ENCODE results near the gene ENTPD8. TPM values are rescaled to one million over a fixed set of nuclear protein-coding genes. Genes with fewer than 3 reads are reported as not detected.
"Not testable (repeated sequence)": the region's sequence is repeated elsewhere in the genome, so short reads cannot be mapped to it uniquely, and the experiment has no call there.

ENTPD8 gene
- total RNA-seq, 4 donors from 2014 or later: not detected

DNA sequence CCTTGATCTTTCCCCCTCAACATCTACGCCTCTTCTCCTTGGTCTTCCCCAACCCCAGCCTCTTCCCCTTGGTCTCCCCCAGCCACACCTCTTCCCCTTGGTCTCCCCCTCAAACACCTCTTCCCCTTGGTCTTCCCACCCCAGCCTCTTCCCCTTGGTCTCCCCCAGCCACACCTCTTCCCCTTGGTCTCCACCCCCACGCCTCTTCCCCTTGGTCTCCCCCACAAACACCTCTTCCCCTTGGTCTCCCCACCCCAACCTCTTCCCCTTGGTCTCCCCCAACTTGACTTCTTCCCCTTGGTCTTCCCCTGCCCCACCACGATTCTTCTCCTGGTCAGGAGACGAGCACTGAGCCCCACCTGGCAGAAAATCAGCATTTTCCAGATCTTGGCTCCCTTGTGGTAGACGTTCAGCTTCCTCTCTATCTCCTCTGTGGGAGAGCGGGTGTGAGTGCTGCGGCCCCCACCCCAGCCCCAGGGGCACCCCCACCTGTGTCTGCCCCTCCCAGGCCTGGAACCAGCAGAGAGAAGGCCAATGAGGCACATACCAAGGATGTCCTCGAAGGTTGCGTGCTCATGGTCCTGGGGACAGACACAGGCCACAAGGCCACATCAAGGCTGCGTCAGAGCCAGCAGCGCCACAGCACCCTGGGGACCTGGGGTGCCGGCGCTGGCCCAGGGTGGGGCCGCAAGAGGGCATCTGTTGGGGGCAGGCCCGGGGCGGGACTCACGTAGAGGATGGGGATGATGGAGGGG is 11.0 kb upstream of the ENTPD8 start:
- H3K27ac ChIP-seq: no peak overlapping the region
- DNase-seq: no peak
- TF ChIP-seq, protein P1, sequence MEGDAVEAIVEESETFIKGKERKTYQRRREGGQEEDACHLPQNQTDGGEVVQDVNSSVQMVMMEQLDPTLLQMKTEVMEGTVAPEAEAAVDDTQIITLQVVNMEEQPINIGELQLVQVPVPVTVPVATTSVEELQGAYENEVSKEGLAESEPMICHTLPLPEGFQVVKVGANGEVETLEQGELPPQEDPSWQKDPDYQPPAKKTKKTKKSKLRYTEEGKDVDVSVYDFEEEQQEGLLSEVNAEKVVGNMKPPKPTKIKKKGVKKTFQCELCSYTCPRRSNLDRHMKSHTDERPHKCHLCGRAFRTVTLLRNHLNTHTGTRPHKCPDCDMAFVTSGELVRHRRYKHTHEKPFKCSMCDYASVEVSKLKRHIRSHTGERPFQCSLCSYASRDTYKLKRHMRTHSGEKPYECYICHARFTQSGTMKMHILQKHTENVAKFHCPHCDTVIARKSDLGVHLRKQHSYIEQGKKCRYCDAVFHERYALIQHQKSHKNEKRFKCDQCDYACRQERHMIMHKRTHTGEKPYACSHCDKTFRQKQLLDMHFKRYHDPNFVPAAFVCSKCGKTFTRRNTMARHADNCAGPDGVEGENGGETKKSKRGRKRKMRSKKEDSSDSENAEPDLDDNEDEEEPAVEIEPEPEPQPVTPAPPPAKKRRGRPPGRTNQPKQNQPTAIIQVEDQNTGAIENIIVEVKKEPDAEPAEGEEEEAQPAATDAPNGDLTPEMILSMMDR (IDR thresholded peaks at IDR 0.05): no peak
- TF ChIP-seq POLR2A (IDR thresholded peaks at IDR 0.05): no peak
- peaks cover 11 to 39% (median 18%) of the 10 kb centered on the region in 3 donors for H3K4me1 ChIP-seq
- intact Hi-C loops (cut with DNase I): no loop called here
- 83 to 94% methylated on average over 1 to 3 of the region's 17 CpGs for WGBS, 2 donors
- no peaks in the 10 kb centered on the region for H3K9me3 ChIP-seq
- peaks cover 0 to 43% (median 5%) of the 10 kb centered on the region in 3 donors for H3K36me3 ChIP-seq
- no peaks in the 10 kb centered on the region for H3K27me3 ChIP-seq
- no peak overlapping the region for H3K4me3 ChIP-seq

DNA sequence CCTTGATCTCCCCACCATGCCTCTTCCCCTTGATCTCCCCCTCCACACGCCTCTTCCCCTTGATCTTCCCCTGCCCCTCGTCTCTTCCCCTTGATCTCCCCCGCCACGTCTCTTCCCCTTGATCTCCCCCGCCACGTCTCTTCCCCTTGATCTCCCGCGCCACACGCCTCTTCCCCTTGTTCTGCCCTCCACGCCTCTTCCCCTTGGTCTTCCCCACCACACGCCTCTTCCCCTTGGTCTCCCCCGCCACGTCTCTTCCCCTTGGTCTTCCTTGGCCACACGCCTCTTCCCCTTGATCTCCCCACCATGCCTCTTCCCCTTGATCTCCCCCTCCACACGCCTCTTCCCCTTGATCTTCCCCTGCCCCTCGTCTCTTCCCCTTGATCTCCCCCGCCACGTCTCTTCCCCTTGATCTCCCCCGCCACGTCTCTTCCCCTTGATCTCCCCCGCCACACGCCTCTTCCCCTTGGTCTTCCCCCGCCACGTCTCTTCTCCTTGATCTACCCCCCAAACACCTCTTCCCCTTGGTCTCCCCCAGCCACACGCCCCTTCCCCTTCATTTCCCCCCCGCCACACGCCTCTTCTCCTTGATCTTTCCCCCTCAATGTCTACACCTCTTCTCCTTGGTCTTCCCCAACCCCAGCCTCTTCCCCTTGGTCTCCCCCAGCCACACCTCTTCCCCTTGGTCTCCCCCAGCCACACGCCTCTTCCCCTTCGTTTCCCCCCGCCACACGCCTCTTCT is 10.3 kb upstream of the ENTPD8 start:
- Histone ChIP-seq H3K36me3 (peaks cover 0 to 38% (median 5%) of the 10 kb centered on the region in 3 donors), H3K4me1 (peaks cover 11 to 32% (median 15%) of the 10 kb centered on the region in 3 donors)
- H3K27me3 ChIP-seq; DNase-seq; H3K9me3 ChIP-seq; H3K27ac ChIP-seq; intact Hi-C loops (cut with DNase I); H3K4me3 ChIP-seq: not testable (repeated sequence)
- 94% methylated on average over 3 of the region's 31 CpGs; no CpG with 5 or more reads in 1 of the 2 donors for WGBS, 2 donors

DNA sequence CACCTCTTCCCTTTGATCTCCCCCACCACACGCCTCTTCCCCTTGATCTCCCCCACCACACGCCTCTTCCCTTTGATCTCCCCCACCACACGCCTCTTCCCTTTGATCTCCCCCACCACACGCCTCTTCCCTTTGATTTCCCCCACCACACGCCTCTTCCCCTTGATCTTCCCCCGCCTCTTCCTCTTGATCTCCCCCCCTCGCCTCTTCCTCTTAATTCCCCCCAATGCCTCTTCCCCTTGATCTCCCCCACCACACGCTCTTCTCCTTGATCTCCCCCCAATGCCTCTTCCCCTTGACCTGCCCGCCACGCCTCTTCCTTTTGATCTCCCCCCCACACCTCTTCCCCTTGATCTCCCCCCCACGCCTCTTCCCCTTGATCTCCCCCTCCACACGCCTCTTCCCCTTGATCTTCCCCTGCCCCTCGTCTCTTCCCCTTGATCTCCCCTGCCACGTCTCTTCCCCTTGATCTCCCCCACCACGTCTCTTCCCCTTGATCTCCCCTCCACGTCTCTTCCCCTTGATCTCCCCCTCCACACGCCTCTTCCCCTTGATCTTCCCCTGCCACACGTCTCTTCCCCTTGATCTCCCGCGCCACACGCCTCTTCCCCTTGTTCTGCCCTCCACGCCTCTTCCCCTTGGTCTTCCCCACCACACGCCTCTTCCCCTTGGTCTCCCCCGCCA is 9.5 kb upstream of the ENTPD8 start:
- H3K27ac ChIP-seq; intact Hi-C loops (cut with DNase I); DNase-seq; H3K4me3 ChIP-seq; H3K9me3 ChIP-seq: not testable (repeated sequence)
- Histone ChIP-seq H3K36me3 (peaks cover 0 to 30% (median 5%) of the 10 kb centered on the region in 3 donors), H3K4me1 (peaks cover 11 to 34% (median 20%) of the 10 kb centered on the region in 3 donors), H3K27me3 (peaks cover 0 to 14% (median 0%) of the 10 kb centered on the region in 4 donors)
- 47 to 100% methylated on average over 2 to 3 of the region's 24 CpGs for WGBS, 2 donors

DNA sequence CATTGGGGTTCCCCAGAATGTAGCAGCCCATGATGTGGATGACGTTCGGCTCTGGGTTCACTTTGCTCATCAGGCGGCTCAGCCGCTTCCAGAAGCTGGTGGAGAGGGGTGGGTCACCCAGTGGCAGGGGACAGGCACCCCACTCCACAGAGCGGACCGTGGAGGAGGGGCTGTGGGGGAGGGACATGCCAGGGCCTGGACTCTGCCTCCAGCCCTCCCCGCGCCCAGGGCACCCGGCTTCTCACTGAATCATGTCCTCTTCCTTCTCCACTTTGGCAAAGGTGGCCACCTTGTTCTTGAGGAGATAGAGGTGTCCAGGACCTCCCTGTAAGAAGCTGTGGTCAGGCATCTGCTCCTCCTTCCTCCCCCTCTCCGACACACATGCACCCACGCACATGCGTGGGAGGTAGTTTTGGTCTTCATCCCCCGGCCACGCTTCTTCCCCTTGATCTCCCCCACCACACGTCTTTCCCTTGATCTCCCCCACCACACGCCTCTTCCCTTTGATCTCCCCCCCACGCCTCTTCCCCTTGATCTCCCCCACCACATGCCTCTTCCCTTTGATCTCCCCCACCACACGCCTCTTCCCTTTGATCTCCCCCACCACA is 8.9 kb upstream of the ENTPD8 start:
- 65 to 70% methylated on average over 13 to 16 of the region's 18 CpGs for WGBS, 2 donors
- Histone ChIP-seq H3K27ac (no peak overlapping the region), H3K4me3 (no peak overlapping the region), H3K4me1 (peaks cover 10 to 34% (median 23%) of the 10 kb centered on the region in 3 donors), H3K36me3 (peaks cover 0 to 30% (median 5%) of the 10 kb centered on the region in 3 donors), H3K9me3 (no peaks in the 10 kb centered on the region), H3K27me3 (peaks cover 0 to 20% (median 0%) of the 10 kb centered on the region in 4 donors)
- intact Hi-C loops (cut with DNase I): no loop called here
- DNase-seq: no peak
- TF ChIP-seq POLR2A (IDR thresholded peaks at IDR 0.05): no peak
- TF ChIP-seq, protein P1 (IDR thresholded peaks at IDR 0.05): no peak

DNA sequence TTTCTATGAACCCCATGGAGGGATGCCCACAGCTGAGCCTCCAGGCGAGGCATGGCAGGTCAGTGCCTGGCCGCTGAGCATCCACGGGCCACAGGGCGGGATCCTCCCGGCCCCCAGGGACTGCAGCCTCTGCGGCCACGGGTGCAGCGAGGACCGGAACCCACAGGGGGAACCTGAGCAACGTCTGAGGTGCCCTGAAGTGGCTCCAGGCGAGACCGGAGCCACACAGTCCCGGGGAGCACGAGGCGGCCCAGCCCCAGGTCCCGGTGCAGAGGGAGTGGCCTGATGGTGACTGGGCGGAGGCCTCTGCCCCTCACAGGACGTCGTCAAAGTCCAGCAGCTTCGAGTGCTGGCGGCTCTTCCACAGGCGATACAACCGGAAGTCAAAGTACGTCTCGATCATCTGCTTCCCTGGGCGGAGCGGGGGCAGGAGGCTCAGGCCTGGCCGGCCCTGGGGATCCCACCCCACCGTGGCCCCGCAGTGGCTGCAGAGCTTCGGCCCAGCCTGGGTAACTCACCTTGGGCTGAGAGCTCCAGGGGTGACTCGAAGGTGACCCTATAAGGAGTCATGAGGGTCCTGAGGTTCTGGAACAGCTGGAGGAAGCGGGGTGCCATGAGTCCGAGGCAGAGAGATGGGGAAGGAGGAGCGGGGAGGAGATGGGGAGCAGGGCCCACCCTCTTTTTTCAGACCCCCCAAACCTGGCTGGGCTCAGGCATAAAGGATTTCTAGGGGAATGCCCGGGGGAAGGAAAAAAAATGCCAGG is 8.1 kb upstream of the ENTPD8 start:
- Histone ChIP-seq H3K9me3 (no peaks in the 10 kb centered on the region), H3K4me3 (no peak overlapping the region), H3K27me3 (peaks cover 0 to 25% (median 2%) of the 10 kb centered on the region in 4 donors), H3K4me1 (peaks cover 3 to 29% (median 17%) of the 10 kb centered on the region in 3 donors), H3K36me3 (peaks cover 0 to 30% (median 5%) of the 10 kb centered on the region in 3 donors), H3K27ac (no peak overlapping the region)
- WGBS, 2 donors: 84 to 89% methylated on average over 7 to 13 of the region's 36 CpGs
- DNase-seq: no peak
- intact Hi-C loops (cut with DNase I): no loop called here
- TF ChIP-seq POLR2A (IDR thresholded peaks at IDR 0.05): no peak
- TF ChIP-seq, protein P1 (IDR thresholded peaks at IDR 0.05): no peak

All from esophagus squamous epithelium (tissue), 5 donors.